Activated T-cell treated with anti-CD3 and anti-CD28 coated beads for 1 hour (primary cell): ENCODE results near the gene TTC32.

ENCODE experiments used
- DNase-seq: peaks from one replicate; pipeline ENCODE4 v3.0.0-alpha.2; 2020; ENCODE audit warnings: low read depth

TTC32 gene

GRCh38 chr2:19876751-19877150 lies 25.0 kb downstream of the TTC32 start:
- no peak for DNase-seq

- DNase-seq: no peak
Measured at GRCh38 chr2:19875280-19875679, 26.5 kb downstream of the TTC32 start.

DNA sequence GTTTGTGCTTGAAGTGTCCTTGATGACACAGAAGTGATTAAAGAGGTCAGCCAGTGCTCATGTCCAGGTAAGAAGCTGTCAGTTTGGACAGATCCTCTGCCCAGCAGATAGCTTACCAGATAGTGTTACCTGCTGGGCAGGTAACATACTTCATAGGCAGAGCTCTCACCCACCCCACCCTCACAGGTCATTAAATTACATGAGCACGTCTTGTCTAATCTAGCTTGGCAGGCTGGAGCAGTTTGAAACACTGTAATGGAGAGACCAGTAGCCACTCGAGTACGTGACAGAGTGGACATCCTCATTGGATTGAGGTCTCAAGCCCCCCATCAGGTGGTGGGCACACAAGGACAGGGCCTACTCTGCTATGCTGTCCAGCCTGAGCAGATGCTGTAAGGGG lies 27.1 kb downstream of the TTC32 start:
- no peak for DNase-seq

GRCh38 chr2:19873014-19873413 lies 28.8 kb downstream of the TTC32 start:
- DNase-seq: no peak

DNA sequence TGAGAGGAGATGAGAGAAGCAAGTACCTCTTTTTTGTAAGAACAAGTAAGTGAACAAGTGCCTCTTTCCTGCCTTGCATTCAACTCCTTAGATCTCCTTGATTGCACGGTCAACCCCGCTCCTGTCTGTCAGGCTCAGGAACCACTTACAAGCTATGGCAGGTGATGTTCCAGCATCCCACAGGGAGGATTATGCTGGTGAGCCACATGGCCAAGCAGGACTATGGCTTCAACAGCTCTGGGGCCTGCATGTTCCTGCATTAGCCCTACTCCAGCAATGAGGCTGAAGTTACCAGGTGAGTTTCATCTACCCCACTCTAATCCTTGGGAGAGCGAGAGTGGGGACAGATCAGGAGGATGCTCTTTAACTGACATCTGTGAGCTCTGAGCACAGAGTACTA lies 29.5 kb downstream of the TTC32 start:
- no peak for DNase-seq

GRCh38 chr2:19871836-19872235 lies 29.9 kb downstream of the TTC32 start:
- DNase-seq: no peak

- DNase-seq: no peak
Measured at GRCh38 chr2:19870792-19871191, 31.0 kb downstream of the TTC32 start.

DNA sequence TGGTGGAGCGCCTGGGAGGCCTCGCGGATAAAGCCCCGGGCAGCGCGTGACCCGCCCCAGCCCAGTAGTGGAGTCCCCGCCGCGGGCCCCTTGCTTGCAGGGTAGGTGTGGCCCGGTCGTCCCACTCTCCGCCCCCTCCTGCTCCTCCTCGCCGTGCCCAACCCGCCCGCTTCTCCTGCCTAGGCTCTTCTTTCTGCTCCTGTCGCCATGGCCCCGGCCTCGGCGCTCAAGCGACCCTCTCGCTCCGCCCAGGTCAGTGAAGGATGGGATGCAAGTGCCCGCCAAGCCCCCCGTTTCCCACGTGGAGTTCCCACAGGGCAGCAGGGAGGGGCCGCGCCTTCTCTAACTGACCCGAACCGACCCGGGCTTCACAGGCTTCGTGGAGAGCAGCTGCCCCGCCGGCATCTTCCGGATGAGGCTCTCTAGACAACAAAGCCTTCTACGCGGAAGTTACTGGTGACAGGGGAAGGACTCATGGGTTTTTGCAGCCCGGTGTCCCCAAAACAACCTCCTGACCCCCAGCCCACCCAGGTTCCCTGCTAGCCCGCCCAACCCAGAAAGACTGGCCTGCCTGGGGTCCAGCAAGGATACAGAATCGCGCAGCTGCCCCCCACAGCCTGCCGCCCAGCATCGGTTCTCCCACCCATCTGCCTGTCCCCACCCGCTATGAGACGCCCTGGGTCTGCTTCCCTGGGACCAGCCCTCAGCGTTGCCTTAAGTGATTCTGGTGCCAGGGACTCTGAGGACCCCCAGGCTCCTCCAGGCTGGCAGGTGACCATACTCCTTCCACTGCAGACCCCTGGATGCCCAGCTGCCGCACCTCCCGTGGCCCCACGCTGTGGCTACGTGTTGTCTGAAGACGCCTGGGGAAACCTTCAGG lies 32.8 kb downstream of the TTC32 start:
- peak; percentile 62 for DNase-seq

- DNase-seq: no peak
Measured at GRCh38 chr2:19868224-19868623, 33.6 kb downstream of the TTC32 start.

GRCh38 chr2:19866771-19867170 lies 35.0 kb downstream of the TTC32 start:
- DNase-seq: no peak

- DNase-seq: no peak
Measured at GRCh38 chr2:19865151-19865550, 36.6 kb downstream of the TTC32 start.

GRCh38 chr2:19864381-19864780 lies 37.4 kb downstream of the TTC32 start:
- DNase-seq: no peak

- DNase-seq: peak; percentile 60
Measured at GRCh38 chr2:19863303-19864041, 38.3 kb downstream of the TTC32 start.

- DNase-seq: no peak
Measured at GRCh38 chr2:19861813-19862212, 40.0 kb downstream of the TTC32 start.

DNA sequence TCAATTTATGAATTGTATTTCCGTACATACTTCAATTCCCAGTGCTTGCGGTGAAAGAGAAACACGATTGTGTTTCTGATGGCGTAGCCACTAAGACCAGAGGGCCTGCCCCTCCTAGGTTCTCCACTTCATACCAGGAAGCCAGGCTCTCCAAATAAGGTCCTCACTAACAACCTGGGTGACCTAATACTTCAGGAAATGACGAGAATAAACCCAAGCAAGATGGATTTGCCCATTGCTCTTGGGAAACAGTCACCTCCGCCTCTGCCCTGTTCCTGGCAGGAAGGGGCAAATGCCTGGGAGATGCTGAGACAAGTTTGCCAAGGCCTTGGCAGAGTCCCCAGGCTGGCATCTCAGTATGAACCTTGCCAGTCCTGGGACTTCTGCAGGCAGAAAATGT lies 41.8 kb downstream of the TTC32 start:
- no peak for DNase-seq

- no peak for DNase-seq
Measured at GRCh38 chr2:19859565-19859964, 42.2 kb downstream of the TTC32 start.

DNA sequence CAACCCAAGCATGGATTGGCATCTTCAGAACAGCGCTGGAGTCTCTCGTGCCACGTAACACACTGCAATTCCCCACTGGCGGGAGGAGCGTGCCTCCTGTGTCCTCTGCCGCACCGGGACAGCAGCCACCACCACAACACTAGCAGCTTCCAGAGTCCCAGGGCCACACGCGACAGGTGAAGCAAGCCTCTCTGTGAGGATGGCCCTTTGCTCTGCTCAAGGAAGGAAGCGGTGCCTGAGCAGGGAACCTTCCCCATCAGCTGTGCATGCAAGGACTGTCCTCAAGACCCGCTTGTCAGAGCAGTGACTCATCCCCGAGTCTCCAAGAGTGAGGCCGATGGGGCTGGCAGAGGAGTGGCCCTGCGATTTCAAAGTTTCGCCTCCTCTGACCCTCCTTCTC lies 44.0 kb downstream of the TTC32 start:
- DNase-seq: no peak

DNA sequence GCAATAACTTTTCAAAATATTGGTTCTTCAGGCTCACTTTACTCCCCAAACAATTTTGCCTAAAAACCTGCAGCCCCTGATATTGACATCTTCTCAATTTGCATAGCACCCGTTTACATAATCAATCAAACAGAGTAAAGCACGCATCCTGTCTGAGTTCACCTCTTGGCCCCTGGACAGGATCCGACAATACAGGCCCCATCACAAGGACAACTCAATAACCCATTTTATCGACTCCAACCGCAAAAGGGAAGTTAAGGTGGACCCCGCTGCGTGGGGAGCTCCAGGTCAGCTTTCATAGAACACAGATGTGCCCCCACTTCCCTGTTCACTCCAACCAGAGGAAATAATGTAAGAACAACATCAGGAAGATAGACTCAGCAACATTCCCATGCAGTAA lies 44.7 kb downstream of the TTC32 start:
- no peak for DNase-seq

- DNase-seq: no peak
Measured at GRCh38 chr2:19855542-19856431, 46.0 kb downstream of the TTC32 start.

DNA sequence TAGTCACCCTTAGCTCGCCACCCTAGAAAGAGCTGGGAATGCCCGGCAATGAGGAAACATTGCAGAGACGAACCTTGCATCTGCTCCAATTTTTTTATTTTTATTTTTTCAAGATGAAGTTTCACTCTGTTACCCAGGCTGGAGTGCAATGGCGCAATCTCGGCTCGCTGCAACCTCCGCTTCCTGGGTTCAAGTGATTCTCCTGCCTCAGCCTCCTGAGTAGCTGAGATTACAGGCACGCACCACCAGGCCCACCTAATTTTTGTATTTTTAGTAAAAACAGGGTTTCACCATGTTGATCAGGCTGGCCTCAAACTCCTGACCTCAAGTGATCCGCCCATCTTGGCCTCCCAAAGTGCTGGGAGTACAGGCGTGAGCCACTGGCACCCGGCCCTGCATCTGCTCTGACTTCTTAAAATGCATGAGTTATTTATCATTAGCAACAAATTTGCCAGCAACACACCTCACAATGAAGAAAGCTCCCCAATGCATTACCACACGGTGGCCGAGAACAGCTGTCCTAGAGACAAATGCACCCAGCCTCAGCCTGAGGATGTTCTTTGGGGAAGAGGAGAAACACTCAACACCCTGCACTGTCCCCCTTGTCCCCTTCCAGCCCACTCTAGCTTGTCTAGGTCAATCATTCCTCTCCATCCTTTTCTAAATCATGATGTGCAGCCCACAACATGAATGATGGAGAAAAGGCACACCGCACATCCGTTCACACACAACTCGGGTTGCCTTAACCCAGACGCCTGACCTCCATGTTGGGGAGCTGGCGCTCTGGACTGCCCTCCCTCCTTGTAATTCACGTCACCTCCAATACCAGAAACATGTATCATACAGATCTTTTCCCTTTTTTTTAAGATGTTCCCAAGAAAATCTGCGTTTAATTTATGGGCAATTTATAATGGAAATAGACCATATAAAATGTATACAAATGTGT lies 46.9 kb downstream of the TTC32 start:
- DNase-seq: no peak

GRCh38 chr2:19851116-19851695 lies 50.6 kb downstream of the TTC32 start:
- no peak for DNase-seq
